Activated T-helper 1 cell treated with anti-CD3 and anti-CD28 coated beads, Interleukin-12 subunit alpha, Interleukin-12 subunit beta, Interleukin-2, Interleukin-4 antibody, amounts not matched to agents 30 ng/mL and 10 ng/mL and 1 ng/mL, durations not matched to agents 14 hours and 24 hours and 36 hours (primary cell): Measurements from ENCODE around the gene FSIP1. TPM values are rescaled to one million over a fixed set of nuclear protein-coding genes. Genes with fewer than 3 reads are reported as not detected.

Experiments
- DNase-seq: peaks from one replicate; pipeline ENCODE4 v3.0.0; 2021; ENCODE audit warnings: low spot score
- H3K27ac Mint-ChIP-seq: one replicate; pipeline ENCODE4 v1.8.0; 2021; ENCODE audit warnings: mild to moderate bottlenecking, mixed read lengths
- H3K27me3 Mint-ChIP-seq: one replicate; pipeline ENCODE4 v1.8.0; 2022; ENCODE audit warnings: mild to moderate bottlenecking, moderate library complexity, mixed read lengths; ENCODE audit not compliant: insufficient read depth
- H3K36me3 Mint-ChIP-seq: one replicate; pipeline ENCODE4 v1.8.0; 2021; ENCODE audit warnings: low read depth, mixed read lengths
- H3K4me1 Mint-ChIP-seq: one replicate; pipeline ENCODE4 v1.8.0; 2021; ENCODE audit warnings: low read depth, mixed read lengths
- H3K4me3 Mint-ChIP-seq: one replicate; pipeline ENCODE4 v1.8.0; 2021; ENCODE audit warnings: mild to moderate bottlenecking, moderate library complexity, mixed read lengths
- H3K9me3 Mint-ChIP-seq: one replicate; pipeline ENCODE4 v1.8.0; 2021; ENCODE audit warnings: mixed read lengths
- intact Hi-C: fragments of 100-400 bp; cut with micrococcal nuclease; formaldehyde crosslinking; loops from one replicate; pipeline ENCODE4 v1.15.1; 2024
- total RNA-seq: library from RNA; stranded (reverse); gene quantifications from 2 replicates; pipeline ENCODE4 v1.2.3, GENCODE V29; 2022

FSIP1 gene
- total RNA-seq, 1 donor from 2014 or later = 0.26 TPM

DNA sequence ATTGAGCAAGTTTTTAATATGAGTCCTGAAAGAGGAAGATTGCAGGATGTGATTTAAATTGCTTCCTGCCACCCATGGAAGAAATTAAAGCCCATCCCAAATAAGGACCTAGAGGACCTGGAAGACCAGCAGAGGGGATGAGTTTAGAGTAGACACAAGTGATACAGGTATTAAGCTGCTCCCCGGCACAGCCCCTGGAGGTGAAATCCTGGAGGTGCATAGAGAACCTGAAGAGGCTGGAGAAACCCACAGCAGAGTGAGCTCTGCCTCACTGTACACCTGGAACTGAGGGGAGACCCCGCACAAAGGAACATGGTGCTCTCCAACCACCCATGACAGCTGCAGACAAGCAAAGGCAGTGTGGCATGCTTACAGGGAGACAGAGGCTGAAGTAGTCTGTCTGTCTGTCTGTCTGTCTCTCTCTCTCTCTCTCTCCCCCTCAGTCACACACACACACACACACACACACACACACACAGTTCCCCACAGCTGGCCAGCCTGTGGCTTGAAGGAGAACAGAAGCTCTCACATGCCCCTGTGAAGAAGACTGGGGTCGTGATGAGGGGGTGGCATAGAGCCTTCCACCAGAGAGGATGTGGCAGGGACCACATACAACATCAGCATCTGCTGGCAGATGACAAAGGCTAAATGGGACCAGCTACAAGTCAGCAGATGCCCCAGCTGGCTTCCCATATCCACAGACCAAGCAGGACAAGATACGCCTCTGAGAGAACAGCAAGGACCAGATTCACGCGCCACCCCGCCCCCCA lies 38.1 kb downstream of the FSIP1 start:
- H3K4me1 Mint-ChIP-seq = no peaks in the 10 kb centered on the region
- H3K4me3 Mint-ChIP-seq = no peak overlapping the region
- no peak overlapping the region for H3K27ac Mint-ChIP-seq
- intact Hi-C loops = no loop called here
- no peak for DNase-seq
- H3K27me3 Mint-ChIP-seq = peaks cover 24% of the 10 kb centered on the region
- no peaks in the 10 kb centered on the region for H3K36me3 Mint-ChIP-seq
- H3K9me3 Mint-ChIP-seq = no peaks in the 10 kb centered on the region

DNA sequence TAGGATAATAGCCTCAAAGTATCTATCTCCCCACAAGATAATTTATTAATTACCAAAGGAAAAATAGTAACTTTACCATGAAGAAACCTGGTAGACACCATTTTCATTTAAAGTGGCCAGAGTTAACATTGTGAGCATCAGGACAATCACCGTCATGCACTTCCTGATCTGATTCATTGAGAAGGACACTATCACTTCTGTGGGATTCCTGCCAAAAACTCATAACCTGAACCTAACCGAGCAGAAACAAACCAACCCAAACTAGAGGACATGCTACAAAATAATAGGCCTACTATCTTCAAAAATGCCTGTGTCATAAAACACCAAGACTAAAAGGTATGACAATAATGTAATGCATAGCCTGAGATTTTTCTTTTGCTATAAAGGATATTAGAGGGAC lies 39.0 kb downstream of the FSIP1 start:
- Mint-ChIP-seq H3K4me1 (no peaks in the 10 kb centered on the region), H3K9me3 (no peaks in the 10 kb centered on the region), H3K36me3 (no peaks in the 10 kb centered on the region), H3K4me3 (no peak overlapping the region), H3K27me3 (peaks cover 23% of the 10 kb centered on the region), H3K27ac (no peak overlapping the region)
- intact Hi-C loops = no loop called here
- DNase-seq = no peak

DNA sequence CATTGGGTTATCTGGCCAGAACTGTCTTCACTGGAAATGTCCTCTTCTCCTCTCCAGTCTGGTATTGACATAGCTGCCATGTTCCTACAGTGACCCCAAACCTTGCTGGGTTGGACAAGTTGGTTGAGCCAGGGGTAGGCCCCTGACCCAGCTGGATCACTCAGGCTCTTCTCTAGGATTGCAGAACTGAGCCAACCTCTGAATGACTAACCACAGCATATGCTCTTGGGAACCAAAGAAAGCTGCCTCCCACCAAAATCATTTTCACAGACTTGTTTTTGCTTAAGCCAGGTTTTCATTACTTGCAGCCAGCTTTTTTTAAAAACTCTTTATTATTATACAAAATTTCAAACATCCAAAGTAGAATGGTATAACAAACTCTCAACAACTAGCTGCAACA lies 41.4 kb downstream of the FSIP1 start:
- intact Hi-C loops = no loop called here
- Mint-ChIP-seq H3K27me3 (peaks cover 26% of the 10 kb centered on the region), H3K9me3 (no peaks in the 10 kb centered on the region), H3K4me3 (no peak overlapping the region), H3K27ac (no peak overlapping the region), H3K4me1 (no peaks in the 10 kb centered on the region), H3K36me3 (no peaks in the 10 kb centered on the region)
- DNase-seq = no peak

DNA sequence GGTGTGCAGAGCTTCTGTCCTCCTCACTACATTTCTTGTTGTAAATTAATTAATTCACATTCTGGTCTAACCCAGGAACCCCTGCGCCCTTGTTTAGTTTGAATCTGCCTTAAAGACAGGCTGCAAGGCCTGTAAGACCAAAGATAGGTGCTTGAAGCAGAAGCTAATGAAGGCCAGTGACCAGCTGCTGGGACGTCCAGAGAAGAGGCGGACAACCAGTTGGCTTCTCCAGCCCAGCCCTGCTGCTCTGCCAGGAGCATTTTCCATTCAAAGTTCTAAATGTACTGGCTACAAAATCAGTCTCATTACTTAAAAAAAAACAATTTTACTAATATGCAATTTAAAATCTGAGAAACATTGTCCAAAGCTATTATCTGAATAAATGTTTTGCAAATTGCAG lies 43.6 kb downstream of the FSIP1 start:
- intact Hi-C loops = no loop called here

DNA sequence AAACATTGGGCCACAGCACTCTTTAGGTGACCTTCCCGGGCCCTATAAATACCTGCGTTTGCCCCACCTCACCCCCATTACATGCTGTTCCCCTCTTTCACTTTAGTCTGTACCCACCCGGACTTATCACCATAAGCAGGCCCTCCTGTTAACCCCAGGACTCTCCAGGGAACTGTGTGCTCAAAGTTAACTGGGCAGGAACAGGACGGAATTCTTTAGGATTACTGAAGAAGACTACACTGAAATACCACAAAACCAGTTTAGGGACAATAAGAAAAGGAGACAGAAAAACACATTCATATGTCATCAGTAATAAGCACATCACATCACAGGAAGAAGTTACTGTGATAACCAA lies 45.5 kb downstream of the FSIP1 start:
- Mint-ChIP-seq H3K27ac (no peak overlapping the region), H3K36me3 (no peaks in the 10 kb centered on the region), H3K9me3 (no peaks in the 10 kb centered on the region), H3K4me3 (no peak overlapping the region), H3K27me3 (peaks cover 29% of the 10 kb centered on the region), H3K4me1 (no peaks in the 10 kb centered on the region)
- no peak for DNase-seq
- intact Hi-C loops = no loop called here

More for the DNA sequence above, 43.6 kb downstream of the FSIP1 start:
- DNase-seq = no peak
- Mint-ChIP-seq H3K9me3 (no peaks in the 10 kb centered on the region), H3K4me3 (no peak overlapping the region), H3K27me3 (peaks cover 26% of the 10 kb centered on the region), H3K4me1 (no peaks in the 10 kb centered on the region), H3K27ac (no peak overlapping the region), H3K36me3 (no peaks in the 10 kb centered on the region)

DNA sequence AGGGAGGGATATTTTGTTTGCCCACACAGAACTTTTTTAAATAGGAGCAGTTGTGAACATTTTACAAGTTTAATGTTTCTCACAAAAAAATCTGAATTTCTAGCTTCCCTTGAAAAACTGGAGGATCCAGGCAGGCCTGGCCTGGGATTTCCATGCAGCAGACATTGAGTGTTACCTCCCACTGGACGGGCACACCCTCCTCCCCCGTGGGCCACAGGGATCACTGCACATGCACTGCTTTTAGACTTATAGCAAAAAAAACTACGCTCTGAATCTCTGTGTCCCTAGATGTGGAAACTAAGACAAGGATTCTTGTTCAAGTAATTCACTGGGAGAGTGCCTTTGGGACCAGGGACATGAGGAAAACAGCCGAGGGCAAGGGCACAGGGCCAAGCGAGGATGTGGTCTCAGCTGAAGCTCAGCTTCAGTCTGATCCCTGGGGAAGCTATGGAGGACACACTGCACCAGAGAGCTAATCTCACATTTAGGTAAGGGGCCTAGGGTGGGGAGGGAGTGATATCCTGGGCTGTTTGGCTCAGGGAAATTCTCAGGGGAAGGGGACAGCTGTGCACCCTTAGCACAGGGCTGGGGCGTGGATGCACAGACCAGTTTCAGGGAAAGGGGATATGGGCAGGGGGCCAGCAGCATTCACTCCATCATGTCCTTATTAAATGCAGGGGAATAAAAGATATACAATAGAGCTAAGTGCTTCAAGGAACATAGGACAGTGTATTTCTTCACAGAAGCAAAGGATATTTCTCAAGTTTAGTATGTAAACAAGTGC lies 46.0 kb downstream of the FSIP1 start:
- H3K27me3 Mint-ChIP-seq = peaks cover 25% of the 10 kb centered on the region
- H3K4me1 Mint-ChIP-seq = no peaks in the 10 kb centered on the region
- H3K27ac Mint-ChIP-seq = no peak overlapping the region
- no peaks in the 10 kb centered on the region for H3K36me3 Mint-ChIP-seq
- no peak for DNase-seq
- intact Hi-C loops = no loop called here
- no peaks in the 10 kb centered on the region for H3K9me3 Mint-ChIP-seq
- H3K4me3 Mint-ChIP-seq = no peak overlapping the region

DNA sequence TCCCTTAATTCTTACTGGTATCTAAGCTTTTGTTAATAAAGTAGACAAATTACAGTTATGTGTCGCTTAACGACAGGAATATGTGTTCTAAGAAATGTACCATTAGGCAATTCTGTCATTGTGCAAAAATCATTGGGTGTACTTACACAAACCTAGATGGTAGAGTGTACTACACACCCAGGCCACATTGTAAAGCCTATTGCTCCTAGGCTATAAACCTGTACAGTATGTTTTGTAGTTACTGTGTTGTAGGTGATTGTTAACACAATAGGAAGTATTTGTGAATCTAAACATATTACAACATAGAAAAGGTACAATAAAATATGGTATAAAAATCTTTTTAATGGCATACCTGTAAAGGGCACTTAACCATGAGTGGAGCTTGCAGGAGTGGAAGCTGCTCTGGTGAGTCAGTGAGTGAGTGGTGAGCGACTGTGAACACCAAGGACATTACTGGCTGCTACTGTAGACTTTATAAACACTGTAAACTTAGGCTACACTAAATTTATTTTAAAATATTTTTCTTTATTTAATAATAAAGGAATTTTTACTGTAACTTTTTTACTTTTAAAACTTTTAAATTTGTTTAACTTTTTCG lies 47.4 kb downstream of the FSIP1 start:
- H3K4me3 Mint-ChIP-seq = no peak overlapping the region
- H3K27me3 Mint-ChIP-seq = peaks cover 25% of the 10 kb centered on the region

DNA sequence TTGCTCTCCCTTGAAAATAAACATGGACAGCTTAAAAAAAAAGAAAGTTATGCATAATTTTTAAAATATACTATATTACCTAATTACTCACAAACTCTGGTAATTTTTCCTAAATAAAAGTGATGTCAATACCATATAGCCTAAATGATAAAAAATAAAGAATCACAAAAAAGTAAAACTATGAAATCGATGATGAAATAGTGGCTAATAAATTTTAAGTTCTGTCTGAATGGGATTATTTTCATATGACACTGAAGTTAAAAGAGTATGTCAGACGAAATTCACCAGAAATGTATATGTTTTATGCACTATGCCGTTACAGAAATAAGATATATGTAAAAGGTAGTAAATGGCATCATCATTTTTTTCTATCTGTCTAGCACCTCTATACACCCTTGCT lies 51.4 kb downstream of the FSIP1 start:
- no peak for DNase-seq
- H3K36me3 Mint-ChIP-seq = no peaks in the 10 kb centered on the region
- H3K4me3 Mint-ChIP-seq = no peak overlapping the region
- intact Hi-C loops = no loop called here
- peaks cover 37% of the 10 kb centered on the region for H3K27me3 Mint-ChIP-seq
- H3K27ac Mint-ChIP-seq = no peak overlapping the region
- no peaks in the 10 kb centered on the region for H3K9me3 Mint-ChIP-seq
- H3K4me1 Mint-ChIP-seq = no peaks in the 10 kb centered on the region

More for the DNA sequence above, 47.4 kb downstream of the FSIP1 start:
- no peak for DNase-seq
- no peaks in the 10 kb centered on the region for H3K36me3 Mint-ChIP-seq
- H3K27ac Mint-ChIP-seq = no peak overlapping the region
- intact Hi-C loops = no loop called here
- no peaks in the 10 kb centered on the region for H3K9me3 Mint-ChIP-seq
- H3K4me1 Mint-ChIP-seq = no peaks in the 10 kb centered on the region

DNA sequence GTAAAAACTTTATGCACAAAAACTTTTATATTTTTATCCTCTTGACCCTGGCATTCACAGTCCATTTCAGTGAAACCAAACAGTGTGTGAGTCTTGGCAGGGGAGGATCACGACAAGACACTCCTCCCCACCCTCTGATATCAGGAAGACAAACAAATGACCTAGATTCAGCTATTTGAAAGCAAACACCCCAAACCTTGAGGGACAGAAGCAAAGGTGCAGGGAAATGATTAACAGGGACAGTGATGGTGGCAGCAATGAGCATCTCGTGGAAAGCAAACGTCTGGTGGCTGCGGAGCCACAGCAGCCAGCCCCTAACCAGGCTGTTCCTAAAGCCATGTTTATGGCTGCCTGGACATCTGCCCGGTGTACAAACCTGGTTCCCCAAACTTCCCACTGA lies 52.1 kb downstream of the FSIP1 start:
- no peaks in the 10 kb centered on the region for H3K36me3 Mint-ChIP-seq
- H3K4me1 Mint-ChIP-seq = no peaks in the 10 kb centered on the region

DNA sequence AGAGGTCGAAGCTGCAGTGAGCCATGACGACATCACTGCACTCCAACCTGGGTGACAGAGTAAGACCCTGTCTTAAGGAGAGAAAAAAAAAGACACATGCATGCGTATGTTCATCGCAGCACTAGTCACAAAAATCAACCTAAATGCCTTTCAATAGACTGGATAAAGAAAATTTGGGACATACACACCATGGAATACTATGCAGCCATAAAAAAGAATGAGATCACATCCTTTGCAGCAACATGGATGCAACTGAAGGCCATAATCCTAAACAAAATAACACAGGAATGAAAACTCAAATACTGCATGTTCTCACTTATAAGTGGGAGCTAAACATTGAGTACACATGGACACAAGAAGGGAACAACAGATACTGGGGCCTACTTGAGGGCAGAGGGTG lies 53.1 kb downstream of the FSIP1 start:
- Mint-ChIP-seq H3K4me1 (no peaks in the 10 kb centered on the region), H3K36me3 (no peaks in the 10 kb centered on the region), H3K27me3 (peaks cover 30% of the 10 kb centered on the region), H3K4me3 (no peak overlapping the region), H3K9me3 (no peaks in the 10 kb centered on the region), H3K27ac (no peak overlapping the region)
- intact Hi-C loops = no loop called here
- DNase-seq = no peak

More for the DNA sequence above, 52.1 kb downstream of the FSIP1 start:
- no peak for DNase-seq
- Mint-ChIP-seq H3K4me3 (no peak overlapping the region), H3K27me3 (peaks cover 35% of the 10 kb centered on the region), H3K27ac (no peak overlapping the region), H3K9me3 (no peaks in the 10 kb centered on the region)
- intact Hi-C loops = no loop called here

DNA sequence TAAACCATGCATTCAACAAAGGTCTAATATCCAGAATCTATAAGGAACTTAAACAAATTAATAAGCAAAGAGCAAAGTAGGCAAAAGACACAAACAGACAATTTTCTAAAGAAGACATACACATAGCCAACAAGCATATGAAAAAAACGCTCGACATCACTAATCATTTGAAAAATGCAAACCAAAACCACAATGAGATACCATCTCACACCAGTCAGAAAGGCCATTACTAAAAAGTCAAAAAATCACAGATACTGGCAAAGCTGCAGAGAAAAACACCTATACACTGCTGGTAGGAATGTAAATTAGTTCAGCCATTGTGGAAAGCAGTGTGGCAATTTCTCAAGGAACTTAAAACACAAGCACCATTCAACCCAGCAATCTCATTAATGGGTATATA lies 53.8 kb downstream of the FSIP1 start:
- Mint-ChIP-seq H3K27ac (no peak overlapping the region), H3K4me1 (no peaks in the 10 kb centered on the region), H3K27me3 (peaks cover 28% of the 10 kb centered on the region), H3K36me3 (no peaks in the 10 kb centered on the region), H3K4me3 (no peak overlapping the region), H3K9me3 (no peaks in the 10 kb centered on the region)
- no peak for DNase-seq
- intact Hi-C loops = no loop called here

DNA sequence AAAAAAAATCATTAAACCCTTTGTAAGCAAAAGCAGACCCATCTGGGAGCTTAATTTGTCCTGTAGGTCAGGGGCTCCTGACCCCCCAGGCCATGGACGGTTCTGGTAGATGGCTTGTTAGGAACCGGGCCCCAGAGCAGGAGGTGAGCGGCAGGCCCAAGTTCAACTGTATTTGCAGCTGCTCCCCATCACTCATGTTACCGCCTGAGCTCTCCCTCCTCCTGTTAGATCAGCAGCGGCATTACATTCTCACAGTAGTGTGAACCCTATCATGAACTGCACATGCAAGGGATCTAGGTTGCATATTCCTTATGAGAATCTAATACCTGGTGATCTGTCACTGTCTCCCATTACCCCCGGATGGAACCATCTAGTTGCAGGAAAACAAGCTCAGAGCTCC lies 60.7 kb downstream of the FSIP1 start:
- H3K27ac Mint-ChIP-seq = no peak overlapping the region
- H3K9me3 Mint-ChIP-seq = no peaks in the 10 kb centered on the region
- intact Hi-C loops = no loop called here
- no peaks in the 10 kb centered on the region for H3K36me3 Mint-ChIP-seq
- no peaks in the 10 kb centered on the region for H3K4me1 Mint-ChIP-seq
- peaks cover 16% of the 10 kb centered on the region for H3K27me3 Mint-ChIP-seq
- no peak overlapping the region for H3K4me3 Mint-ChIP-seq
- no peak for DNase-seq
